Measurements from ENCODE around the gene LETM1. TPM values are rescaled to one million over a fixed set of nuclear protein-coding genes. Genes with fewer than 3 reads are reported as not detected.
A peak's percentile ranks its signal among the peaks of the same experiment; 100 is the strongest.

Gene LETM1
- total and polyA plus RNA-seq, 2 donors (not counting 1 experiment from before 2014, with no cell fraction given) = 28.5 to 45.1 TPM

GRCh38 chr4:1870328-1870577 lies 14.3 kb upstream of the LETM1 start:
- DNase-seq (peak; percentile 94), ATAC-seq (ENCODE audit: low read depth) (peak; percentile 63)
- H3K27ac ChIP-seq (ENCODE audit: low read length in 2 of 2) = peak overlapping the region; percentile 87 to 95
- peaks cover 24% of the 10 kb centered on the region for H3K79me2 ChIP-seq (ENCODE audit: control insufficient read depth, insufficient read depth, low read length)
- peaks cover 9% of the 10 kb centered on the region for H4K20me1 ChIP-seq (ENCODE audit: control insufficient read depth, insufficient read depth, low read length, poor library complexity, severe bottlenecking)
- H3K27me3 ChIP-seq (replicated peaks in 1 of 4; ENCODE audit: control extremely low read depth in 1 of 4, control insufficient read depth in 3 of 4, insufficient read depth in 4 of 4, low read length in 3 of 4) = peaks cover 0 to 4% (median 2%) of the 10 kb centered on the region in 4 experiments
- no peak for TF ChIP-seq CTCF (IDR thresholded peaks at IDR 0.05)
- no peak for TF ChIP-seq EZH2 (IDR thresholded peaks at IDR 0.05; ENCODE audit: borderline replicate concordance, insufficient read depth, low read depth, low read length, poor library complexity, severe bottlenecking)
- Mint-ChIP-seq H3K4me3 (peak overlapping the region; percentile 82), H3K4me1 (peaks cover 26% of the 10 kb centered on the region), H3K27ac (peak overlapping the region; percentile 93), H3K27me3 (no peaks in the 10 kb centered on the region), H3K9me3 (ENCODE audit: insufficient read depth) (no peaks in the 10 kb centered on the region)
- intact Hi-C loops (cut with micrococcal nuclease) = loop anchor here (1.0 to 5.0 kb wide), 6 partner anchors 14 to 667 kb away; partner anchors contain the start of genes FAM193A, FAM53A, LETM1 and NELFA
- 0% methylated on average over 22 of the region's 22 CpGs for WGBS (ENCODE audit: insufficient coverage)
- POLR2A ChIA-PET = interaction anchor here (0.7 to 2.0 kb wide), 2 partner anchors 11 to 14 kb away, joined by 3 to 11 read pairs; partner anchors contain the start of gene LETM1
- no peaks in the 10 kb centered on the region for H3K36me3 ChIP-seq (replicated peaks in 1 of 2; ENCODE audit: control extremely low read depth in 1 of 2, control insufficient read depth in 1 of 2, extremely low read depth in 1 of 2, insufficient read depth in 2 of 2, low read length in 1 of 2)
- H3K4me2 ChIP-seq (replicated peaks; ENCODE audit: low read depth, low read length, poor library complexity, severe bottlenecking) = peak overlapping the region; percentile 98
- peak overlapping the region; percentile 99 for H2AFZ ChIP-seq (ENCODE audit: insufficient read depth, low read depth, low read length, poor library complexity, severe bottlenecking)
- H3K9me3 ChIP-seq (ENCODE audit: control extremely low read depth in 1 of 3, control insufficient read depth in 2 of 3, insufficient read depth in 1 of 3, low read length in 2 of 3) = no peaks in the 10 kb centered on the region
- CTCF ChIA-PET = interaction anchor here (1.6 to 1.7 kb wide), 2 partner anchors 14 to 29 kb away, joined by 3 to 12 read pairs; partner anchors contain the start of gene LETM1
- H3K9ac ChIP-seq (ENCODE audit: low read length) = peak overlapping the region; percentile 91
- H3K4me1 ChIP-seq (ENCODE audit: control insufficient read depth in 2 of 2, insufficient read depth in 2 of 2, low read length in 2 of 2) = peaks cover 12 to 26% of the 10 kb centered on the region in 2 donors
- peak overlapping the region in 4 of 5 experiments; percentile 56 to 89 (median 84) for H3K4me3 ChIP-seq (ENCODE audit: control extremely low read depth in 1 of 5, extremely low read depth in 1 of 5, insufficient read depth in 1 of 5, low read depth in 2 of 5, low read length in 4 of 5)
